Measurements from ENCODE around the gene EDA.

EDA gene

GRCh38 chrX:69746051-69746450, 130.1 kb downstream of the EDA start:
- Histone ChIP-seq H3K4me2 (ENCODE audit: low read length) (no peak overlapping the region), H3K9me3 (ENCODE audit: control insufficient read depth, insufficient read depth, low read length) (no peaks in the 10 kb centered on the region), H3K27ac (ENCODE audit: low read depth, low read length) (no peak overlapping the region), H3K4me1 (ENCODE audit: control insufficient read depth, low read length) (no peaks in the 10 kb centered on the region), H3K9me2 (replicated peaks; ENCODE audit: control insufficient read depth, low read length) (no peaks in the 10 kb centered on the region), H3K27me3 (ENCODE audit: control insufficient read depth, low read length) (no peaks in the 10 kb centered on the region), H3K79me2 (ENCODE audit: control insufficient read depth, low read length) (no peaks in the 10 kb centered on the region), H3K4me3 (ENCODE audit: low read length) (no peak overlapping the region), H4K20me1 (ENCODE audit: control insufficient read depth, insufficient read depth, low read depth, low read length) (no peaks in the 10 kb centered on the region), H3K36me3 (ENCODE audit: control insufficient read depth, low read length) (no peaks in the 10 kb centered on the region), H3F3A (ENCODE audit: control insufficient read depth, insufficient read depth) (no peaks in the 10 kb centered on the region)
- no peak for TF ChIP-seq EZH2phosphoT487 (IDR thresholded peaks at IDR 0.05; ENCODE audit: borderline replicate concordance, low read length)
- TF ChIP-seq, protein P1, sequence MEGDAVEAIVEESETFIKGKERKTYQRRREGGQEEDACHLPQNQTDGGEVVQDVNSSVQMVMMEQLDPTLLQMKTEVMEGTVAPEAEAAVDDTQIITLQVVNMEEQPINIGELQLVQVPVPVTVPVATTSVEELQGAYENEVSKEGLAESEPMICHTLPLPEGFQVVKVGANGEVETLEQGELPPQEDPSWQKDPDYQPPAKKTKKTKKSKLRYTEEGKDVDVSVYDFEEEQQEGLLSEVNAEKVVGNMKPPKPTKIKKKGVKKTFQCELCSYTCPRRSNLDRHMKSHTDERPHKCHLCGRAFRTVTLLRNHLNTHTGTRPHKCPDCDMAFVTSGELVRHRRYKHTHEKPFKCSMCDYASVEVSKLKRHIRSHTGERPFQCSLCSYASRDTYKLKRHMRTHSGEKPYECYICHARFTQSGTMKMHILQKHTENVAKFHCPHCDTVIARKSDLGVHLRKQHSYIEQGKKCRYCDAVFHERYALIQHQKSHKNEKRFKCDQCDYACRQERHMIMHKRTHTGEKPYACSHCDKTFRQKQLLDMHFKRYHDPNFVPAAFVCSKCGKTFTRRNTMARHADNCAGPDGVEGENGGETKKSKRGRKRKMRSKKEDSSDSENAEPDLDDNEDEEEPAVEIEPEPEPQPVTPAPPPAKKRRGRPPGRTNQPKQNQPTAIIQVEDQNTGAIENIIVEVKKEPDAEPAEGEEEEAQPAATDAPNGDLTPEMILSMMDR (IDR thresholded peaks at IDR 0.05; ENCODE audit: low read depth, low read length, poor library complexity, severe bottlenecking): no peak

- no peak overlapping the region for H3K4me3 ChIP-seq (ENCODE audit: low read length)
- no peak overlapping the region for H3K27ac ChIP-seq (ENCODE audit: low read depth, low read length)
- H4K20me1 ChIP-seq (ENCODE audit: control insufficient read depth, insufficient read depth, low read depth, low read length): no peaks in the 10 kb centered on the region
- H3K9me3 ChIP-seq (ENCODE audit: control insufficient read depth, insufficient read depth, low read length): no peaks in the 10 kb centered on the region
- no peaks in the 10 kb centered on the region for H3K4me1 ChIP-seq (ENCODE audit: control insufficient read depth, low read length)
- no peak overlapping the region for H3K4me2 ChIP-seq (ENCODE audit: low read length)
- H3K79me2 ChIP-seq (ENCODE audit: control insufficient read depth, low read length): no peaks in the 10 kb centered on the region
- no peaks in the 10 kb centered on the region for H3F3A ChIP-seq (ENCODE audit: control insufficient read depth, insufficient read depth)
- no peak for TF ChIP-seq EZH2phosphoT487 (IDR thresholded peaks at IDR 0.05; ENCODE audit: borderline replicate concordance, low read length)
- TF ChIP-seq, protein P1 (IDR thresholded peaks at IDR 0.05; ENCODE audit: low read depth, low read length, poor library complexity, severe bottlenecking): no peak
- H3K36me3 ChIP-seq (ENCODE audit: control insufficient read depth, low read length): no peaks in the 10 kb centered on the region
- H3K9me2 ChIP-seq (replicated peaks; ENCODE audit: control insufficient read depth, low read length): no peaks in the 10 kb centered on the region
- H3K27me3 ChIP-seq (ENCODE audit: control insufficient read depth, low read length): no peaks in the 10 kb centered on the region
Measured at GRCh38 chrX:69748055-69748454, 132.1 kb downstream of the EDA start.

GRCh38 chrX:69759921-69760625, 144.2 kb downstream of the EDA start:
- Histone ChIP-seq H3K9me3 (ENCODE audit: control insufficient read depth, insufficient read depth, low read length) (no peaks in the 10 kb centered on the region), H3K27ac (ENCODE audit: low read depth, low read length) (no peak overlapping the region), H4K20me1 (ENCODE audit: control insufficient read depth, insufficient read depth, low read depth, low read length) (no peaks in the 10 kb centered on the region), H3K36me3 (ENCODE audit: control insufficient read depth, low read length) (no peaks in the 10 kb centered on the region), H3F3A (ENCODE audit: control insufficient read depth, insufficient read depth) (no peaks in the 10 kb centered on the region), H3K27me3 (ENCODE audit: control insufficient read depth, low read length) (no peaks in the 10 kb centered on the region), H3K4me2 (ENCODE audit: low read length) (no peak overlapping the region), H3K9me2 (replicated peaks; ENCODE audit: control insufficient read depth, low read length) (no peaks in the 10 kb centered on the region), H3K4me1 (ENCODE audit: control insufficient read depth, low read length) (no peaks in the 10 kb centered on the region), H3K79me2 (ENCODE audit: control insufficient read depth, low read length) (no peaks in the 10 kb centered on the region), H3K4me3 (ENCODE audit: low read length) (no peak overlapping the region)
- TF ChIP-seq EZH2phosphoT487 (IDR thresholded peaks at IDR 0.05; ENCODE audit: borderline replicate concordance, low read length): no peak
- TF ChIP-seq, protein P1 (IDR thresholded peaks at IDR 0.05; ENCODE audit: low read depth, low read length, poor library complexity, severe bottlenecking): no peak

All from DOHH2 (cell line).